GM12878 (cell line): Measurements from ENCODE around the gene GAS2L1.

ENCODE experiments used
- BACH1 ChIP-seq: fragments of 450-650 bp; IDR thresholded peaks from 2 replicates; pipeline ENCODE4 v1.6.1; 2017; ENCODE audit warnings: mild to moderate bottlenecking, borderline replicate concordance
- CREB1 ChIP-seq: IDR thresholded peaks from 2 replicates; pipeline ENCODE4 v1.6.1; 2012; ENCODE audit warnings: low read depth, mild to moderate bottlenecking, inconsistent platforms
- CTCF ChIP-seq, 3 experiments: IDR thresholded peaks in 2 of 3; conservative IDR thresholded peaks in 1 of 3; 2 replicates each; pipeline ENCODE4 v1.5.1; 2011; ENCODE audit warnings: low read depth in 3 of 3, low read length in 3 of 3, mild to moderate bottlenecking in 3 of 3, control low read depth in 2 of 3, moderate library complexity in 2 of 3, inconsistent platforms in 1 of 3, mixed read lengths in 1 of 3; ENCODE audit not compliant: control insufficient read depth in 2 of 3, insufficient read depth in 1 of 3; ENCODE audit errors: extremely low read depth in 1 of 3
- EP300 ChIP-seq, 2 experiments: fragments of 150-350 bp in 1 of 2; IDR thresholded peaks; 2 replicates each; pipeline ENCODE4 v1.6.1; 2011 to 2012; ENCODE audit warnings: low read depth in 2 of 2, low read length in 2 of 2, borderline replicate concordance in 1 of 2, improper control_type of control experiment in 1 of 2, inconsistent platforms in 1 of 2; ENCODE audit not compliant: control insufficient read depth in 1 of 2
- EZH2 ChIP-seq: IDR thresholded peaks from 2 replicates; pipeline ENCODE4 v1.6.1; 2012; ENCODE audit warnings: low read depth, mild to moderate bottlenecking, control low read depth, inconsistent platforms, low read length, borderline replicate concordance; ENCODE audit not compliant: control insufficient read depth
- IRF3 ChIP-seq: fragments of 450-650 bp; IDR thresholded peaks from 2 replicates; pipeline ENCODE4 v1.6.1; 2014; ENCODE audit warnings: mild to moderate bottlenecking
- PAX5 ChIP-seq: IDR thresholded peaks from 2 replicates; pipeline ENCODE4 v1.6.1; 2011; ENCODE audit warnings: low read depth, low read length, borderline replicate concordance
- POLR2A ChIP-seq: IDR thresholded peaks from 2 replicates; pipeline ENCODE4 v1.6.1; 2011; ENCODE audit warnings: low read depth, mild to moderate bottlenecking, low read length
- SIX5 ChIP-seq: IDR thresholded peaks from 2 replicates; pipeline ENCODE4 v1.6.1; 2011; ENCODE audit warnings: mild to moderate bottlenecking, low read depth, low read length, moderate library complexity; ENCODE audit not compliant: severe bottlenecking
- ZNF24 ChIP-seq: fragments of 450-650 bp; IDR thresholded peaks from 2 replicates; pipeline ENCODE4 v1.6.1; 2017; ENCODE audit warnings: antibody characterized with exemption, mild to moderate bottlenecking
- ZNF274 ChIP-seq: IDR thresholded peaks from one replicate; pipeline ENCODE4 v1.8.0; 2011; ENCODE audit not compliant: insufficient read length, insufficient read depth
- ZSCAN29 ChIP-seq: fragments of 450-650 bp; IDR thresholded peaks from 2 replicates; pipeline ENCODE4 v1.6.1; 2017; ENCODE audit warnings: mild to moderate bottlenecking, moderate library complexity
- ZZZ3 ChIP-seq: IDR thresholded peaks from 2 replicates; pipeline ENCODE4 v1.6.1; 2011; ENCODE audit warnings: low read depth; ENCODE audit not compliant: control insufficient read depth, insufficient read length

GRCh38 chr22:29300807-29301601 is 5.4 kb upstream of the GAS2L1 start:
- TF ChIP-seq EZH2 (no peak), ZZZ3 (no peak), CTCF (IDR thresholded peaks at IDR 0.05 in 2 of 3, conservative IDR thresholded peaks at IDR 0.05 in 1 of 3; ENCODE audit: control insufficient read depth in 2 of 3, extremely low read depth in 1 of 3, insufficient read depth in 1 of 3, low read depth in 3 of 3, low read length in 3 of 3) (no peak), ZNF274 (no peak), POLR2A (peak; percentile 38; the same call in 1 of the 2 replicates), BACH1 (0 out of 2 replicates have a peak, but pooled peaks have one; percentile 23), CREB1 (no peak), SIX5 (no peak), ZNF24 (no peak), PAX5 (no peak; the same call in 1 of the 2 replicates), IRF3 (no peak), ZSCAN29 (no peak), EP300 (IDR thresholded peaks at IDR 0.05; ENCODE audit: borderline replicate concordance in 1 of 2, control insufficient read depth in 1 of 2, low read depth in 2 of 2, low read length in 2 of 2) (no peak)
